Measurements from ENCODE around the gene RIPPLY1. TPM values are rescaled to one million over a fixed set of nuclear protein-coding genes. Genes with fewer than 3 reads are reported as not detected.

RIPPLY1 gene, protein sequence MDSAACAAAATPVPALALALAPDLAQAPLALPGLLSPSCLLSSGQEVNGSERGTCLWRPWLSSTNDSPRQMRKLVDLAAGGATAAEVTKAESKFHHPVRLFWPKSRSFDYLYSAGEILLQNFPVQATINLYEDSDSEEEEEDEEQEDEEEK
- not detected for total RNA-seq

DNA sequence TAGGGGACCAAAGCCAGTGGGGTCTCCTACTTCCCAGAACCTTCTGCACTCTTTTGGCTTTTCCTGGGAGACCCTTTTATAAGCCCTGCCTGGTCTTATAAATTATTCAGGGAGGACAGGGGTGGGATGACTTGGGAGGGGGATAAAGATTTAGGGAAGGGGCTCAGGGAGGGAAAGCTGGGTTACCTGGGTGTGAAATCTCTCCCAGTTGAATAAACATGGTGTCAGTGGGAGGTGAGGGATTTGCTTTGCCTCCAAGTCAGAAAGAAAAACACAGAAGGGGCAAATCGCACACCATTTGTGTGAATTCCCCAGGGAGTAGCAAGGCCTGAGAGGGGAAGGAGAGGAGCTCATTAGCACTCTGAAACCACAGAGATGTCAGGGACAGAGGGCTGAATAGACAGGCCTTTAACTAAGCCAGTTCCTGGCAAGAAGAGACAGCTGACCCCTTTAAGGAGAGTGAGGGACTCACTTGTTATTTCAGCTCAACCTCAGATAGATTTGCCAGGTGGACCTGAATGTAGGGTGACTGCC lies at the start of gene RIPPLY1:
RIPPLY1 (minus strand) TSS at position 51 of the 534 bp plus-strand sequence. CDS start 54 bp downstream, outside the sequence.
- no peak within 1 kb of the TSS for H3K27ac Mint-ChIP-seq
- H3K27me3 Mint-ChIP-seq: no peaks in the 10 kb centered on the region
- no peaks in the 10 kb centered on the region for H3K9me3 Mint-ChIP-seq
- DNase-seq: no peak
- no peaks in the 10 kb centered on the region for H3K4me1 Mint-ChIP-seq
- H3K36me3 Mint-ChIP-seq: no peaks in the 10 kb centered on the region
- H3K4me3 Mint-ChIP-seq: no peak within 1 kb of the TSS

DNA sequence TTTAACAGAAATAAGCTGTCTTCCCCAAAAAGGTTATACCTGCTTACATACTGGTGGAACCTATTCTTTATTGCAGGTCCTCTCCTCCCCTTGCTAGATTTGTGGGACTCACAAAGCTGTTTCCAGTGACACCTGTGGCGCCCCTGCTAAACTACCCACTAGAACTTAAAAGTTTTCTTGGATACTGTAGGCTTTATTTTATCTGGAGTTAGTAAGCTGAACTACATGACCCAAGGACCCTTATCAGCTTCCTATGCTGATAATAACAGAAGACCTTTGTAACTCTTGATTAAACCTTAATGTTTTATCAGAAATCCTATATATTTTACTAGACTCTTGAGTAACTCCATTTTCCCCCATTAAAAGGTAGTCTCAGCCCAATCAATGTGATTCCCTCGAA lies 49.4 kb upstream of the RIPPLY1 start:
- Mint-ChIP-seq H3K4me1 (no peaks in the 10 kb centered on the region), H3K36me3 (peaks cover 2% of the 10 kb centered on the region), H3K4me3 (no peak overlapping the region), H3K27me3 (no peaks in the 10 kb centered on the region), H3K27ac (no peak overlapping the region), H3K9me3 (no peaks in the 10 kb centered on the region)
- no peak for DNase-seq

- H3K27ac Mint-ChIP-seq: no peak overlapping the region
- no peak overlapping the region for H3K4me3 Mint-ChIP-seq
- no peaks in the 10 kb centered on the region for H3K27me3 Mint-ChIP-seq
- no peaks in the 10 kb centered on the region for H3K9me3 Mint-ChIP-seq
- peaks cover 2% of the 10 kb centered on the region for H3K36me3 Mint-ChIP-seq
- no peak for DNase-seq
- no peaks in the 10 kb centered on the region for H3K4me1 Mint-ChIP-seq
These were observed 48.9 kb upstream of the RIPPLY1 start for GRCh38 chrX:106952089-106952488.

DNA sequence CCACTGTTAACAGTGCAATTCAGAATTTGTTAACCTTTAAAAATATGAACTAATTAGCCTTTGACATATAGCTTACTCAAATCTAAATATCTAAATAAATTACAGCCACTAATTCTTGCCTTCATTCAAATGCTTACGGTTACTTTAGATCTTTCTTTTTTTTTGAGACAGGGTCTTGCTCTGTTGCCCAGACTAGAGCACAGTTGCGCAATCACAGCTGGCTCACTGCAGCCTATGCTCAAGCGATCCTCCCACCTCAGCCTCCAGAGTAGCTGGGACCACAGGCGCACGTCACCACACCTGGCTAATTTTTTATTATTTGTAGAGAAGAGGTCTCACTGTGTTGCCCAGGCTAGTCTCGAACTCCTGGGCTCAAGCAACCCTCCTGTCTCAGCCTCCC lies 48.1 kb upstream of the RIPPLY1 start:
- peaks cover 2% of the 10 kb centered on the region for H3K36me3 Mint-ChIP-seq
- H3K4me3 Mint-ChIP-seq: no peak overlapping the region
- H3K9me3 Mint-ChIP-seq: no peaks in the 10 kb centered on the region
- no peaks in the 10 kb centered on the region for H3K4me1 Mint-ChIP-seq
- H3K27me3 Mint-ChIP-seq: no peaks in the 10 kb centered on the region
- H3K27ac Mint-ChIP-seq: no peak overlapping the region
- DNase-seq: no peak

DNA sequence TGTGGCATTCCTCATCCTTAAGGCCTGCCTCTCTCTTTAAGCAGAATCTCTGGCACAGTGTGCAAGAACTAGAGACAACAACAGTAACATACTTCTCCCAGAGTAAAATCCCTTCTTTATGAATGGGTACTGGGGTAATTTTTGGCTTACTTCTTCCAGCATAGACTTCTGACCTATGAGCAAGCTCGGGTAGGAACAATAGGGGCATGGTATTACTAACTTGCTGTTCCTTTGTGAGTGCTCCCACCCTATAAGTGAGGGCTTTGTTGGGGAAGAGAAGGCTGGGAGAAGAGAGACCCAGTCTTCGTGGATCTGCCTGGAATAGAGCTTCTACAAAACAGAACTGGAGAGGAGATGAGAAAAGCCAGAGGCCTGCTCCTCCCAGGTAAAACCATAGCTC lies 47.2 kb upstream of the RIPPLY1 start:
- peaks cover 2% of the 10 kb centered on the region for H3K36me3 Mint-ChIP-seq
- no peaks in the 10 kb centered on the region for H3K9me3 Mint-ChIP-seq
- no peak for DNase-seq
- no peak overlapping the region for H3K4me3 Mint-ChIP-seq
- no peaks in the 10 kb centered on the region for H3K27me3 Mint-ChIP-seq
- H3K27ac Mint-ChIP-seq: no peak overlapping the region
- H3K4me1 Mint-ChIP-seq: no peaks in the 10 kb centered on the region

DNA sequence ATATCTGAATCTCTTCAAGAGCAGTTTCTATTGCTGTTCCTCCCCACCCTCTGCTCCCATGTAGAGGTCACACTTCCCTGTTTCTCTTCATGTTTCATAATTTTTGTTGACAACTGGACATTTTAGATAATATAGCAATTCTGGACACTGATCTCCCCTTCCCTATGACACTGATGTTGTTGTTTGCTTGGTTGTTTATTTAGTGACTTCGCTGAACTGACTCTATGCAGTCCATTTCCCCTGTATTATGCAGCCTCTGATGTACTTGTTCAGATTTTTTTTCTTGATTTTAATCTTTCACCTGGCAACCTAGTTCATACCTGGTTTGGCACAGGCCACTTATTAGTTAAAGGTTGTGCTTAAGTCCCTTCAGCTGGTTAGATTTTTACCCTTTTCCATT lies 46.2 kb upstream of the RIPPLY1 start:
- Mint-ChIP-seq H3K36me3 (peaks cover 2% of the 10 kb centered on the region), H3K4me3 (no peak overlapping the region), H3K4me1 (no peaks in the 10 kb centered on the region), H3K9me3 (no peaks in the 10 kb centered on the region), H3K27me3 (no peaks in the 10 kb centered on the region), H3K27ac (no peak overlapping the region)
- no peak for DNase-seq

DNA sequence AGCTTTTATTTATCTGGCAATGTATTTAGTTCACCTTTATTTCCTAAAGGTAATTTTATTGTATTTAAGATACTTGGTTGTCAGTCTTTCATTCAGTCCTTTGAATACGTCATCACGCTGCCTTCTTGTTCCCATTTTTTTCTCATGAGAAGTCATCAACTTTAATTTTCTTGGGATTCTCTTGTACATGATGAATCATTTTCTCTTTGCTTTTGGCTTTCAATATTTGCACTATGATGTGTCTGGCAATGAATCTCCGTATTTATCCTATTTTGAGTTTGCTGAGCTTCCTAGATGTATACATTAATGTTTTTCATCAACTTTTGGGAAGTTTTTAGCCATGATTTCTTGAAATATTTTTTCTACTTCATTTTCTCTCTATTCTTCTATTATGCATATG lies 45.5 kb upstream of the RIPPLY1 start:
- H3K27ac Mint-ChIP-seq: no peak overlapping the region

GRCh38 chrX:106946464-106946863 lies 43.3 kb upstream of the RIPPLY1 start:
- H3K4me3 Mint-ChIP-seq: no peak overlapping the region
- no peak for DNase-seq
- H3K4me1 Mint-ChIP-seq: no peaks in the 10 kb centered on the region
- H3K36me3 Mint-ChIP-seq: peaks cover 3% of the 10 kb centered on the region
- no peak overlapping the region for H3K27ac Mint-ChIP-seq
- H3K27me3 Mint-ChIP-seq: no peaks in the 10 kb centered on the region
- no peaks in the 10 kb centered on the region for H3K9me3 Mint-ChIP-seq

More for the DNA sequence above, 45.5 kb upstream of the RIPPLY1 start:
- no peaks in the 10 kb centered on the region for H3K4me1 Mint-ChIP-seq
- no peaks in the 10 kb centered on the region for H3K9me3 Mint-ChIP-seq
- DNase-seq: no peak
- no peak overlapping the region for H3K4me3 Mint-ChIP-seq
- H3K36me3 Mint-ChIP-seq: peaks cover 2% of the 10 kb centered on the region
- H3K27me3 Mint-ChIP-seq: no peaks in the 10 kb centered on the region

DNA sequence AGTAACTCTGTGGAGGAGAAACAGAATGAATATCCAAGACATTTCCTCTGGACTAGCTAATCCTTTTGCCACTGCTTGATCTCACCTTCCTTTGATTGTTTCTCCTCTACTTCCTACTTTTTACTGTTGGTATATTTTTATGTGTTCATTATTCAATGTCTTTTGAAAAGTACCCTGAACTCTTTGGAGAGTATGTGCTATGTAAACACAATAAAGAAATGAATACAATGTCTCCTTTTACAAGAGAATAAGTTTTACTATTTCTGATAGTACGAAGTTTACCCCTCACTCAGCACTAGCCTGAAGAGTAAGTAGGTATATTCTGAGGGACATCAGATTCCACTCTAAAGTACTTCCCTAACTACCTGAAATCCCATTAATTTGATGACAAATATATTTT lies 36.9 kb upstream of the RIPPLY1 start:
- Mint-ChIP-seq H3K36me3 (peaks cover 2% of the 10 kb centered on the region), H3K4me3 (no peak overlapping the region)

DNA sequence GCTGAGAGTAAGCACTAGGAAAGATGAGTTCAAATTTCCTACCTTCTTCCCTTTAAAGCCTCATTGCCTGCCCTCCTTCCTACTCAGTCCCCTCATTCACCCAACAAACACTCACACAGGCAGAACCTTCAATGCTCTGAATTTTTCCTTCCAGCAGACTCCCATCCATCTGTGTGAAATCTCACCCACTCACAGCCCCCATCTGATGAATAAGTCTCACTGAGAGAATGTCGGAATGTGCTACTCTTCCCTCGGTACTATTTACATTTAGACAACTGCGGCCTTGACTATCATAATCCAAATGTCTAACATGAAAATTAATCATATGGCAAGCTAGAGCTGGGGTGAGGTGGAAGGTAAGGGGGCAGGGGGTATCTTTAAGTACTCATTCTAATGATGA lies 36.4 kb upstream of the RIPPLY1 start:
- DNase-seq: no peak
- no peaks in the 10 kb centered on the region for H3K27me3 Mint-ChIP-seq
- no peaks in the 10 kb centered on the region for H3K4me1 Mint-ChIP-seq
- H3K4me3 Mint-ChIP-seq: no peak overlapping the region
- H3K27ac Mint-ChIP-seq: no peak overlapping the region
- H3K9me3 Mint-ChIP-seq: no peaks in the 10 kb centered on the region
- H3K36me3 Mint-ChIP-seq: peaks cover 2% of the 10 kb centered on the region

More for the DNA sequence above, 36.9 kb upstream of the RIPPLY1 start:
- DNase-seq: no peak
- Mint-ChIP-seq H3K4me1 (no peaks in the 10 kb centered on the region), H3K27ac (no peak overlapping the region), H3K9me3 (no peaks in the 10 kb centered on the region), H3K27me3 (no peaks in the 10 kb centered on the region)

DNA sequence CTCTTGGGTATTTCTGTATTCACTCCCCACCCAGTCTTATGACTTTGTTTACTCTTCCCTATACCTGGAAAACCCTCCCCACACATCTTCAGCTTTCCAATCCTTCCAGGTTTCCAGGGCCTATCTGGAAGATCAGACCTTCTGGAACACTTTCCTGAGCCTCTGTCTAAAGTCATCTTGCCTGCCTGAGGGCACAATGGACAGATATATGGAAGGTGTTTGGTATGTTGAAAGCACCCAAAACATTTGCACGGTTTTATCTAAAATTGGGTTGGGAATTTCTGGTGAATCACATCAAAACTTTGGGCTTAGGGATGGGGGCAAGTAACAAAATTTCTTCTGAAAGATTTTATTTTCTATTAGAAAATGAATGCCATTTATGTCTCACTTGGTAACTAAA lies 33.1 kb upstream of the RIPPLY1 start:
- Mint-ChIP-seq H3K27me3 (no peaks in the 10 kb centered on the region), H3K4me3 (no peak overlapping the region), H3K9me3 (no peaks in the 10 kb centered on the region), H3K4me1 (peaks cover 2% of the 10 kb centered on the region), H3K36me3 (no peaks in the 10 kb centered on the region), H3K27ac (no peak overlapping the region)
- DNase-seq: no peak

DNA sequence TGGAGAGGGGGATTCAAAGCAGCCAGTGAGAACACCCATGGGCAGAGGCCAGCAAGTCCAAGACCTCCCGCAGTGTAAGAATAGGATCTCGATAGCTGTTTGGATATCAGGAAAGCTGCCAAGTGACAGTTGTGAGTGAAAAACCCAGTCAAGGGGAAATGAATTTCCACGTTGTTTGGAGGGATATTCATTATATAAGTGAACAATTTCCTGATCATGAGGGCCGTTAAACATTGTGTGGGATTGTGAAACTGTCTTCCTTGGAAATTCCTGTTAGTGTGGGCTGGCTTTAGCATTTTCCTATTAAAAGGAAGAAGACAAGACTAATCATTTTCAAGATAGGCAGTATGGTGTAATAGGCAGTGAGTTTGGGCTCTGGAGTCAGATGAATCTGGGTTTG lies 32.0 kb upstream of the RIPPLY1 start:
- H3K27ac Mint-ChIP-seq: no peak overlapping the region

GRCh38 chrX:106933538-106933961 lies 30.4 kb upstream of the RIPPLY1 start:
- Mint-ChIP-seq H3K4me1 (peaks cover 2% of the 10 kb centered on the region), H3K36me3 (no peaks in the 10 kb centered on the region), H3K27ac (no peak overlapping the region), H3K9me3 (no peaks in the 10 kb centered on the region), H3K27me3 (no peaks in the 10 kb centered on the region), H3K4me3 (no peak overlapping the region)
- DNase-seq: no peak

More for the DNA sequence above, 32.0 kb upstream of the RIPPLY1 start:
- DNase-seq: no peak
- H3K9me3 Mint-ChIP-seq: no peaks in the 10 kb centered on the region
- H3K4me3 Mint-ChIP-seq: no peak overlapping the region
- H3K4me1 Mint-ChIP-seq: peaks cover 2% of the 10 kb centered on the region
- no peaks in the 10 kb centered on the region for H3K36me3 Mint-ChIP-seq
- H3K27me3 Mint-ChIP-seq: no peaks in the 10 kb centered on the region

GRCh38 chrX:106932960-106933537 lies 29.9 kb upstream of the RIPPLY1 start:
- no peaks in the 10 kb centered on the region for H3K9me3 Mint-ChIP-seq
- H3K36me3 Mint-ChIP-seq: no peaks in the 10 kb centered on the region
- no peak overlapping the region for H3K4me3 Mint-ChIP-seq
- H3K4me1 Mint-ChIP-seq: peaks cover 2% of the 10 kb centered on the region
- no peak for DNase-seq
- no peaks in the 10 kb centered on the region for H3K27me3 Mint-ChIP-seq
- no peak overlapping the region for H3K27ac Mint-ChIP-seq

DNA sequence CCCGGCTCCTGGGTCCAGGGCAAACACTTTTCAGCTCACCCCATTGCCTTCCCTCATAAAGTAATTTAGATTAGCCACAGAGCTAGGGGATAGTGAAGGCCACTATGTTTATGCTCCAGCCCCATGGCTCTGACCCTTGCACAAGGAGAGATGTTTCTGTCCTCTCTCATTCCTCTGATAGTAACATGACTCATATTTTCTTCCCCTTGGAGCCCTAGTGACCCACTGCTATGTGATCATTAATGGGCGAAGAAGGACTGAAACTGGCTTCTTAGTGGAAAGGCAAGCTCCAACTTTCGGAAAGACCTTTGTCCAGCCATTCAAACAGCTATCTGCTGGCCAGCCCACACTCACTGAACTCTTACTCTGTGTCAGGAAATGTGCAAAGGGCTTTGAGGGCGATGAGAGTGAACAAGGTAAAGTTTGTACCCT lies 29.4 kb upstream of the RIPPLY1 start:
- no peak overlapping the region for H3K27ac Mint-ChIP-seq

More for the DNA sequence above, 29.4 kb upstream of the RIPPLY1 start:
- Mint-ChIP-seq H3K27me3 (no peaks in the 10 kb centered on the region), H3K9me3 (no peaks in the 10 kb centered on the region), H3K4me3 (no peak overlapping the region), H3K36me3 (no peaks in the 10 kb centered on the region), H3K4me1 (peaks cover 2% of the 10 kb centered on the region)
- no peak for DNase-seq

All from activated naive CD8-positive, alpha-beta T cell treated with anti-CD3 and anti-CD28 coated beads for 36 hours (primary cell).